BJ (cell line): ENCODE measurements around the gene MICAL3. TPM values are rescaled to one million over a fixed set of nuclear protein-coding genes. Genes with fewer than 3 reads are reported as not detected.

Experiments used
- CTCF ChIA-PET: fragments of 350-600 bp; formaldehyde crosslinking; extraction: SDS; loops from one replicate; lab custom pipeline; 2021; ENCODE audit warnings: antibody characterized with exemption, inconsistent platforms; lab: Yijun Ruan, JAX
- POLR2A ChIA-PET: fragments of 300-600 bp; sonication (Branson Sonifier 250); formaldehyde crosslinking; extraction: SDS; loops from one replicate; lab custom pipeline; 2021; ENCODE audit warnings: antibody characterized with exemption; lab: Charles Lee
- DNase-seq: peaks from one replicate; pipeline ENCODE4 v3.0.0-alpha.2; 2011; ENCODE audit warnings: low read depth
- H3K27me3 ChIP-seq: 2 replicates; pipeline ENCODE4 v1.6.0; 2011; ENCODE audit warnings: low read length; ENCODE audit not compliant: control insufficient read depth, insufficient read depth
- H3K36me3 ChIP-seq: 2 replicates; pipeline ENCODE4 v1.5.1; 2011; ENCODE audit warnings: low read length; ENCODE audit not compliant: control insufficient read depth, insufficient read depth
- H3K4me3 ChIP-seq: 2 replicates; pipeline ENCODE4 v1.5.1; 2011; ENCODE audit warnings: low read depth, mild to moderate bottlenecking, control low read depth, low read length
- polyA plus RNA-seq: library from polyadenylated mRNA; depleted of rRNA; stranded (reverse); fragments of >200 nt; gene quantifications from 2 replicates; pipeline ENCODE4 v1.2.3, GENCODE V29; 2011
- TF ChIP-seq, protein P1 (sequence below): IDR thresholded peaks from 2 replicates; pipeline ENCODE4 v1.5.1; 2011; ENCODE audit warnings: low read depth, mild to moderate bottlenecking, control low read depth, inconsistent platforms, low read length, moderate library complexity; ENCODE audit not compliant: insufficient read depth

MICAL3 gene
- polyA plus RNA-seq, 1 experiment, result 16.4 TPM

DNA sequence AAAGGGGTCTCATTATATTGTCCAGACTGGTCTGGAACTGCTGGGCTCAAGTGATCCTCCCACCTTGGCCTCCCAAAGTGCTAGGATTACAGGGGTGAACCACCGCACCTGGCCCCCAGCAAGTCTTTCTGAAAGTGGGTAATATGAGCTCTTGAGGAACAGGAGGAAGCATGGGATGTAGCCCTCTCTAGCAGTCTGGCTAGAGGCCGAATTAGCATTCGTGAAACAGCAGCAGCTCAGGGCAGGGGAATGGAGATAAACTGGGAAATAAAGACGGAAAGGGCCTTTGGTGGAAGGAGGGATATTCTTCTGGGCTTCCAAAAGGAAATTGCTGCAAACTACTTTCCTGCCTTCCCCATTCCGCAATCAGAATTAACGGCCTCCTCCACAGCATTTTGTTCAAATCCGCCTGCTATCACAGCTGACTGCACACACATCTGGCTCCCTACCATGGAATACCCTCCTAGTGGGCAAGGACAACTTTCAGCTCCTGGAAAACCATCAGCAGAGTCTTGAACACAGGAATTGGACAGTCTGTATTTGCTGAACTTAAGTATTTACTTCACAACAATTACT lies 44.3 kb downstream of the MICAL3 start:
- Histone ChIP-seq H3K27me3 (no peaks in the 10 kb centered on the region), H3K4me3 (no peak overlapping the region), H3K36me3 (no peaks in the 10 kb centered on the region)
- ChIA-PET CTCF (no interaction called here), POLR2A (no interaction called here)
- no peak for DNase-seq
- TF ChIP-seq, protein P1, sequence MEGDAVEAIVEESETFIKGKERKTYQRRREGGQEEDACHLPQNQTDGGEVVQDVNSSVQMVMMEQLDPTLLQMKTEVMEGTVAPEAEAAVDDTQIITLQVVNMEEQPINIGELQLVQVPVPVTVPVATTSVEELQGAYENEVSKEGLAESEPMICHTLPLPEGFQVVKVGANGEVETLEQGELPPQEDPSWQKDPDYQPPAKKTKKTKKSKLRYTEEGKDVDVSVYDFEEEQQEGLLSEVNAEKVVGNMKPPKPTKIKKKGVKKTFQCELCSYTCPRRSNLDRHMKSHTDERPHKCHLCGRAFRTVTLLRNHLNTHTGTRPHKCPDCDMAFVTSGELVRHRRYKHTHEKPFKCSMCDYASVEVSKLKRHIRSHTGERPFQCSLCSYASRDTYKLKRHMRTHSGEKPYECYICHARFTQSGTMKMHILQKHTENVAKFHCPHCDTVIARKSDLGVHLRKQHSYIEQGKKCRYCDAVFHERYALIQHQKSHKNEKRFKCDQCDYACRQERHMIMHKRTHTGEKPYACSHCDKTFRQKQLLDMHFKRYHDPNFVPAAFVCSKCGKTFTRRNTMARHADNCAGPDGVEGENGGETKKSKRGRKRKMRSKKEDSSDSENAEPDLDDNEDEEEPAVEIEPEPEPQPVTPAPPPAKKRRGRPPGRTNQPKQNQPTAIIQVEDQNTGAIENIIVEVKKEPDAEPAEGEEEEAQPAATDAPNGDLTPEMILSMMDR, result no peak

DNA sequence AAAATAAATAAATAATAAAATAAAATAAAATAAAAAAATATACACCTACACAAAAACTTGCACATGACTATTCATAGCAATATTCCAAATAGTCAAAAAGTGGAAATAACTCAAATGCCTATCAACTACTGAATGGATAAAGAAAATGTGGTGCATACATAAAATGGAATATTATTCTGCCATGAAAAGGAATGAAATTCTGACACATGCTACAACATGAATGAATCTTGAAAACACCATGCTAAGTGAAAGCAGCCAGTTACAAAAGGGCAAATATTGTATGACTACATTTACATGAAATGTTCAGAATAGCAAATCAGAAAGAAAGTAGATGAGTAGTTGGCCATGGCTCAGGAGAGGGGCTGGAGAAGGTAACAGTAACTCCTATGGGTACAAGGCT lies 46.3 kb downstream of the MICAL3 start:
- no peaks in the 10 kb centered on the region for H3K36me3 ChIP-seq
- TF ChIP-seq, protein P1, result no peak
- H3K4me3 ChIP-seq, result no peak overlapping the region
- ChIA-PET CTCF (interaction anchor here (0.6 kb wide), 1 partner anchor 148 kb away, joined by 3 read pairs; no protein-coding TSS in a partner anchor), POLR2A (no interaction called here)
- no peaks in the 10 kb centered on the region for H3K27me3 ChIP-seq
- no peak for DNase-seq

DNA sequence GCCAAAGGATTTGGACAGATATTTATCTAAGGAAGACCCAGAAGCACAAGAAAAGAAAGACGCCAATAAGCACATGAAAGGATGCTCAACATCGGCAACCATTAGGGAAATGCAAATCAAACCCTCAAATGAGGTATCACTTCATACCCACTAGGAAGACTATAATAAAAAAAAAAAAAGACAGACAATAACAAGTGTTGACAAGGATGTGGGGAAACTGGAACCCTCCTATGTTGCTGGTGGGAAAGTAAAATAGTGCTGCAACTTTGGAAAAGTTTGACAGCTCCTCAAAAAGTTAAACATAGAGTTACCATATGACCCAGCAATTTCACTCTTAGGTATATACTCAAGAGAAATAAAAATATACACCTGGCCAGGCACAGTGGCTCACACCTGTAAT lies 47.0 kb downstream of the MICAL3 start:
- TF ChIP-seq, protein P1, result no peak
- no peaks in the 10 kb centered on the region for H3K36me3 ChIP-seq
- no peak overlapping the region for H3K4me3 ChIP-seq
- DNase-seq, result no peak
- no peaks in the 10 kb centered on the region for H3K27me3 ChIP-seq
- CTCF ChIA-PET, result interaction anchor here (0.6 kb wide), 1 partner anchor 147 kb away, joined by 3 read pairs; no protein-coding TSS in a partner anchor
- POLR2A ChIA-PET, result no interaction called here

DNA sequence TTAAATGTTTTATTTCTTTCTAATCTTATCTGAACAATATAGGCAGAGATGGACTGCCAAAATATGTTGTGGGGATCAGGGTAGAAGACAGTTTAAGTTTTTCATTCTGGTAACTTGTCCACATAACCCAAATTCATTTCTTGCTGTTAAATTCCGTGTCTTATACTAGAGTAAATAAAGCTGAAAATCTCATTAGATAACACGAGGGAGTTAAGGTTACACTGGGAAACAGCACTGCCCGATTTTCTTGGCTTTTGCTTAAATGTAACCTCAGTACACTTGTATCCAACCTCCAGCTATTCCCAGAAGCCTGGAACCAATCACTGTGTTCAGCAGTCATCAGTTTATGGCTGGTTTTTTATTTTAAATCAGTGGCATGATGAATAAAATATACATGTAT lies 48.2 kb downstream of the MICAL3 start:
- ChIA-PET POLR2A (no interaction called here), CTCF (interaction anchor here (0.6 kb wide), 1 partner anchor 55 kb away, joined by 3 read pairs; no protein-coding TSS in a partner anchor)
- DNase-seq, result no peak
- H3K36me3 ChIP-seq, result no peaks in the 10 kb centered on the region
- TF ChIP-seq, protein P1, result no peak
- no peak overlapping the region for H3K4me3 ChIP-seq
- no peaks in the 10 kb centered on the region for H3K27me3 ChIP-seq

DNA sequence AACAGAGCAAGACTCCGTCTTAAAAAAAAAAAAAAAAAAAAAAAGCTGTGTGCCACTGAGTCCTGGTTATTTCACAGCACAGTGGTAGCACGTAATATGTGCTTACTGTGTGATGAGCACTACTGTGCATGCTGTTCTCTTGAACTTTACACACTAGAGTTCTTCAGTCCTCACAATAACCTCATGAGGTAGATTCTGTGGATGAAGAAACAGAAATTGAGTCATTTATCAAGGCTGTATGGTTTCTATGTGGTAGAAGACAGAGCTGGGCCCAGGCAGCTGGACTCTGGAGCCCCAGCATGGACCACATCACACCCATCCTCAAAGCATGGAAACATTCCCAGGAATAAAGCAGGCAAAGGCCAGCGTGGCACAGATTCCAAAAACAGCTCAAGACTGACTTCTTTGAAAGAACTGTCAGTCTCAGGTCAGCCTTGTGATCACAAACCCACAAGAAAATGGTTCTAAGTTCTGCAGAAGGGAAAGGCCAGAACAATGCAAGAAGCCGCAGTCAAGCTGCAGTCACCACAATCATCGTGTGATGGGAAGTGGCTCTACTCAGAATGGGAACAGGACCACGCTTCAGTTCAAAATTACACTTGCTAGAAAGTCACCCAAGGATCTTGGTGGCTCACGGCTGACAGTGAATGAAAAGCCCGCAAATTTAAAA lies 49.5 kb downstream of the MICAL3 start:
- DNase-seq, result no peak
- ChIA-PET CTCF (interaction anchor here (0.6 to 1.2 kb wide), 4 partner anchors 25 to 147 kb away, joined by 3 to 4 read pairs (median 4); no protein-coding TSS in a partner anchor), POLR2A (no interaction called here)
- no peaks in the 10 kb centered on the region for H3K36me3 ChIP-seq
- no peak overlapping the region for H3K4me3 ChIP-seq
- H3K27me3 ChIP-seq, result no peaks in the 10 kb centered on the region
- TF ChIP-seq, protein P1, result no peak
